Adrenal gland (tissue), 12 donors: ENCODE data around the gene CCDC80. TPM values are rescaled to one million over a fixed set of nuclear protein-coding genes. Genes with fewer than 3 reads are reported as not detected.

Experiments used
- DNase-seq, 7 donors: peaks; one replicate each; pipeline ENCODE4 v3.0.0-alpha.2; 2019 to 2020
- H3K27ac ChIP-seq, 5 donors: fragments of 200-600 bp; sonication (generic) in 4 of 5; 1 replicate in 3 of 5; 2 replicates in 2 of 5; pipeline versions ENCODE4 v1.5.1 to v1.8.0; 2016 to 2020; ENCODE audit warnings: mild to moderate bottlenecking in 1 of 5
- H3K27me3 ChIP-seq: fragments of 200-600 bp; 2 replicates; pipeline ENCODE4 v1.8.0; 2021
- H3K36me3 ChIP-seq, 2 donors: fragments of 200-600 bp; replicated peaks in 1 of 2; 1 replicate in 1 of 2; 2 replicates in 1 of 2; pipeline versions ENCODE4 v1.5.1 to v1.8.0; 2018 to 2022
- H3K4me1 ChIP-seq, 2 donors: fragments of 200-600 bp; replicated peaks in 1 of 2; 1 replicate in 1 of 2; 2 replicates in 1 of 2; pipeline versions ENCODE4 v1.5.1 to v1.8.0; 2018 to 2021
- H3K4me3 ChIP-seq, 4 donors: fragments of 200-600 bp; sonication (generic) in 3 of 4; one replicate each; pipeline ENCODE4 v1.5.1; 2016 to 2018
- H3K9me3 ChIP-seq, 3 donors: fragments of 200-600 bp; sonication (generic) in 1 of 3; replicated peaks in 1 of 3; 1 replicate in 2 of 3; 2 replicates in 1 of 3; pipeline versions ENCODE4 v1.5.1 to v1.8.0; 2016 to 2021
- POLR2A ChIP-seq, 2 donors: fragments of 450-650 bp; IDR thresholded peaks; one replicate each; pipeline ENCODE4 v1.6.1; 2017; ENCODE audit warnings: antibody characterized with exemption in 2 of 2, mild to moderate bottlenecking in 2 of 2, moderate library complexity in 1 of 2
- WGBS, 4 donors: extraction: QIAGEN DNeasy Blood & Tissue Kit in 2 of 4; methylation state at CpG; one replicate each; pipeline versions ENCODE4 v1.1.5 to v1.1.7; 2013 to 2017; 5-methylcytosine and 5-hydroxymethylcytosine counted together
- intact Hi-C, 2 donors: fragments of 100-400 bp; cut with DNase I; formaldehyde crosslinking; loops; one replicate each; pipeline versions ENCODE4 v1.14.1 to v1.15.0; 2022 to 2023
- polyA plus RNA-seq, 3 donors: library from polyadenylated mRNA; stranded (reverse); fragments of 200-250 nt in 2 of 3; fragments of 350-450 nt in 1 of 3; fragmentation: Illumina TruSeq in 1 of 3; extraction: RNeasy Lipid Tissue Mini Kit (QIAGEN cat#74804) in 1 of 3; gene quantifications; one replicate each; pipeline ENCODE4 v1.2.3, GENCODE V29; 2013 to 2014
- total RNA-seq, 9 donors: library from RNA; depleted of rRNA in 4 of 9; stranded (reverse); fragments of >200 nt in 4 of 9; fragments of 120-200 nt in 1 of 9; fragmentation: NEBNext Ultra II Directional in 1 of 9; extraction: Animal tissue kit (Norgen Biotek cat#: 25700) in 1 of 9; gene quantifications; one replicate each; pipeline versions ENCODE4 v1.1.0 to v1.2.4, GENCODE V29; 2013 to 2023
- TF ChIP-seq, protein P1 (sequence below), 6 experiments: fragments of 450-650 bp in 4 of 6; fragments of 200-600 bp in 2 of 6; sonication (generic) in 1 of 6; IDR thresholded peaks; 1 replicate in 5 of 6; 2 replicates in 1 of 6; pipeline versions ENCODE4 v1.5.1 to v1.8.0; 2016 to 2021; ENCODE audit warnings: antibody characterized with exemption in 6 of 6, mild to moderate bottlenecking in 2 of 6, moderate library complexity in 1 of 6
- donor health status: healthy with polysubstance abuse.
- donor health status: Bipolar disorder and iron deficiency.
- donor health status: DM: yes; HTN: yes; CAD: no.
- donor health status: DM: no; HTN: no; CAD: no.
- donor health status: DM: no; HTN: no; CAD: no.
- donor health status: DM: yes; HTN: yes; CAD: no.

The CCDC80 gene
- total and polyA plus RNA-seq, 12 donors: 5.7 to 65.3 (median 17.9) TPM

DNA sequence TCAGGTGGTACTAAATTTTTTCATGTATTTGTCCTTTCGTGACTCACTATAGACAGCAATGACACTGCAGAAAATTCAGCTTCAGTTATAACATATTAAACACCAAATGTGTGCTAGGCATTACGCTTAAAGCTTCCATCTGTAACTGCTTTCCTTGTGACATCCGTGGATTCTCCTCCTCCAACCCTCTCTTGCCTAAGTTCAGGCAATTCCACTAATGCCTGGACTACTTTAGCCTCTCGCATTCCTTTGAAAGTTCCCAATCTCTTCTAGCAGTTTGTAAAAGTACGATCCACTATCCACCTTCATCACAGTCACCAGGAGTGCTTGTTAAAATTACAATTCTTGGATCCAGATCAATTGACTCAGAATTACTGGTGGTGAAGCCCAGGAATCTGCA, 17.7 kb downstream of the CCDC80 start:
- DNase-seq: no peak
- Histone ChIP-seq H3K4me3 (no peak overlapping the region), H3K4me1 (no peaks in the 10 kb centered on the region), H3K9me3 (no peaks in the 10 kb centered on the region), H3K27me3 (no peaks in the 10 kb centered on the region), H3K27ac (no peak overlapping the region), H3K36me3 (no peaks in the 10 kb centered on the region)
- TF ChIP-seq, protein P1, sequence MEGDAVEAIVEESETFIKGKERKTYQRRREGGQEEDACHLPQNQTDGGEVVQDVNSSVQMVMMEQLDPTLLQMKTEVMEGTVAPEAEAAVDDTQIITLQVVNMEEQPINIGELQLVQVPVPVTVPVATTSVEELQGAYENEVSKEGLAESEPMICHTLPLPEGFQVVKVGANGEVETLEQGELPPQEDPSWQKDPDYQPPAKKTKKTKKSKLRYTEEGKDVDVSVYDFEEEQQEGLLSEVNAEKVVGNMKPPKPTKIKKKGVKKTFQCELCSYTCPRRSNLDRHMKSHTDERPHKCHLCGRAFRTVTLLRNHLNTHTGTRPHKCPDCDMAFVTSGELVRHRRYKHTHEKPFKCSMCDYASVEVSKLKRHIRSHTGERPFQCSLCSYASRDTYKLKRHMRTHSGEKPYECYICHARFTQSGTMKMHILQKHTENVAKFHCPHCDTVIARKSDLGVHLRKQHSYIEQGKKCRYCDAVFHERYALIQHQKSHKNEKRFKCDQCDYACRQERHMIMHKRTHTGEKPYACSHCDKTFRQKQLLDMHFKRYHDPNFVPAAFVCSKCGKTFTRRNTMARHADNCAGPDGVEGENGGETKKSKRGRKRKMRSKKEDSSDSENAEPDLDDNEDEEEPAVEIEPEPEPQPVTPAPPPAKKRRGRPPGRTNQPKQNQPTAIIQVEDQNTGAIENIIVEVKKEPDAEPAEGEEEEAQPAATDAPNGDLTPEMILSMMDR (IDR thresholded peaks at IDR 0.05): no peak
- no peak for TF ChIP-seq POLR2A (IDR thresholded peaks at IDR 0.05)
- WGBS, 4 donors: 86 to 96% (median 94%) methylated on average over 5 of the region's 5 CpGs
- intact Hi-C loops: no loop called here

GRCh38 chr3:112619295-112619694, 21.6 kb downstream of the CCDC80 start:
- intact Hi-C loops: no loop called here

DNA sequence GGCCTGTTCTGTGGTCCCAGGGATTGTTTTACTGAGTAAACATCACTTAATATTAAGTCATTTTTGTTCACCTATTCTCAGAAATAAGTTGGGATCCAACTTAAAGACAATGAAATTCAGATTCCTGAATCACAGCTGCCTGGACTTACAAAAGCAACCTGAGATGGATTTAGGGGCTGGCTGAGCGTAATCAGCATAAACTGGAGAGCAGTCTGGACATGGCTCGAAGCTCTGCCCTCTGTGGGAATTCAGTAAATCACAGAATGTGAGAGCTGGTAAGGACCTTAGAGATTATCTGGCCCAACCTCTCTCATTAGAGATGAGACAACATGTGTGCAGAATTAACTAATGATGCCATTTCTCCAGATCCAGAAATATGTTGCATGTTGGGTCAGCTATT, 23.7 kb downstream of the CCDC80 start:
- H3K36me3 ChIP-seq: no peaks in the 10 kb centered on the region
- TF ChIP-seq, protein P1 (IDR thresholded peaks at IDR 0.05): no peak
- no peaks in the 10 kb centered on the region for H3K27me3 ChIP-seq
- no peak overlapping the region for H3K4me3 ChIP-seq
- H3K4me1 ChIP-seq: no peaks in the 10 kb centered on the region
- WGBS, 4 donors: 91 to 96% (median 94%) methylated on average over 2 of the region's 2 CpGs
- no peak for DNase-seq
- intact Hi-C loops: no loop called here
- H3K9me3 ChIP-seq: no peaks in the 10 kb centered on the region
- H3K27ac ChIP-seq: no peak overlapping the region

More at GRCh38 chr3:112619295-112619694, 21.6 kb downstream of the CCDC80 start:
- DNase-seq: no peak
- no peaks in the 10 kb centered on the region for H3K36me3 ChIP-seq
- WGBS, 4 donors: 75 to 79% (median 78%) methylated on average over 2 of the region's 2 CpGs
- H3K27me3 ChIP-seq: no peaks in the 10 kb centered on the region
- no peak for TF ChIP-seq POLR2A (IDR thresholded peaks at IDR 0.05)
- TF ChIP-seq, protein P1 (IDR thresholded peaks at IDR 0.05): no peak
- no peaks in the 10 kb centered on the region for H3K9me3 ChIP-seq
- no peak overlapping the region for H3K27ac ChIP-seq
- no peaks in the 10 kb centered on the region for H3K4me1 ChIP-seq
- no peak overlapping the region for H3K4me3 ChIP-seq

DNA sequence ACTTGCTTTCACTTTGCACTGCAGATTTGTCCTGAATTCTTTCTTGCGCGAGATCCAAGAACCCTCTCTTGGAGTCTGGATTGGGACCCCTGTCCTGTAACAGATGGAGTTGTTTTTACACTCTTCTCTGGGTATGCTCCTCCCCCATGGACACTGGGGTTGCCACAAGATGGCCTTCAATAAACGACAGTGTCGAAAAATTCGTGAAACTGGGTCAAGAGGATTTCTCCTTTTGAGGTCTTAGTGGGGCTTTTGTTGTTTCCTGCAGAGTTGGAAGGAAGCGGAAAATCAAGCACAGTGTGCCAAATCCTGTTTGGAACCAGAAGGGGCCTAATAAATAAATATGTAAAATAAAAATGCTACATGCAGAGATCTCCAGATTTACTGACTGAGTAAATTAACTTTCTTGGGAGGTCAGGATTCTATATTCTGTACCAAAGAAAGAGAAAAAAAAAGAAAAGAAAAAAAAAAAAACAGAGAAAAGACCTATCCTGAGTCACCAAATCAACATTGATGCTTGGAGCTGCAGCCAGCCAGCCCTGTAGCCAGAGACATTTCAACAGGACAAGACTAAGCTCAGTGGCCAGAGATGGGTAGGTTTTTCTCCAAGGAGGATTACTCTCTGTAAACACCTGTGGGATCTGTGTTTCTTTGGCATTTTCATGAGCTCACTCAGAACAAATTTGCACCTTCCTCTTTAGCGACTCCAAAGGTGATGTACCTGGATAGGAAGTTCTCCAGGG, 24.8 kb downstream of the CCDC80 start:
- Histone ChIP-seq H3K9me3 (no peaks in the 10 kb centered on the region), H3K36me3 (no peaks in the 10 kb centered on the region), H3K4me1 (no peaks in the 10 kb centered on the region), H3K27ac (no peak overlapping the region), H3K4me3 (no peak overlapping the region), H3K27me3 (no peaks in the 10 kb centered on the region)
- TF ChIP-seq POLR2A (IDR thresholded peaks at IDR 0.05): no peak
- TF ChIP-seq, protein P1 (IDR thresholded peaks at IDR 0.05): no peak
- DNase-seq: no peak
- intact Hi-C loops: no loop called here
- WGBS, 4 donors: 65 to 76% (median 67%) methylated on average over 7 of the region's 7 CpGs
